GM18907 (cell line): ENCODE measurements around the gene MLH1.

Experiments used
- ATAC-seq: cut with Tn5 transposase; IDR thresholded peaks from one replicate; pipeline ENCODE4 v1.9.1; 2021; ENCODE audit warnings: mild to moderate bottlenecking, moderate library complexity; ENCODE audit not compliant: unreplicated experiment

Gene MLH1

GRCh38 chr3:37082317-37082716 lies 89.0 kb downstream of the MLH1 start:
- no peak for ATAC-seq

DNA sequence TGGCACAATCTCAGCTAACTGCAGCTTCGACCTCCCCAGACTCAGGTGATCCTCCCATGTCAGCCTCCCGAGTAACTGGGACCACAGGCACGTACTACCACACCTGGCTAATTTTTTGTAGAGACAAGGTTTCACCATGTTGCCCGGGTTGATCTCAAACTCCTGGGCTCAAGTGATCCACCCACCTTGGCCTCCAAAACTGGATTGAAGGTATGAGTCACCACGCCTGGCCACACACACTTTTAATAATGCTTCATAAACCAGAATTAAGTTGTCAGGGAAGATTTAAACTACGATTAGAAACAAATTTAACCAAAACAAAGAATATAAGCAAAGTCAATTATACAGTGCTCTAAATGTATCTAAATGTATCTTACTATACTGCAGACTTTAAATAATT lies 93.6 kb downstream of the MLH1 start:
- ATAC-seq = no peak

GRCh38 chr3:37087870-37088269 lies 94.6 kb downstream of the MLH1 start:
- no peak for ATAC-seq

- ATAC-seq = no peak
Measured at GRCh38 chr3:37092484-37092883, 99.2 kb downstream of the MLH1 start.

GRCh38 chr3:37093481-37093880 lies 100.2 kb downstream of the MLH1 start:
- ATAC-seq = no peak

DNA sequence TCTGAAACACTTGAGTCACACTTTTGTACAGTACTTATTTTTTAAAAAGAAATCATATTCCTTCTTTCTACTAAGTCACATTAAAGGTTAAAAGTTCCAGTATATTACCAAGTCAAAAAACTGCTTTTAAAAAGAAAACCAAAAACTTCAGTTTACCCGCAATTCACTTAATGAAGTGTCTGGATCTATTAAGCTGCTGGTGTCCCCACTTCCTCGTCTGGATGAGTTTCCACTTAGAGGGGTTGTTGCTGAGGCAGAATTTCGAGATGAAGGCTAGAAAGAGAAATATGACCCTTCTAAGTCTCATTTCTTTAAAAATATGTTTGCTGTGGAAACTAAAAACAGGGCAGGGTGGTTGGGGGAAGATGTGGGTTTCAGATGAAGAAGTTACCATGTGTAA lies 101.3 kb downstream of the MLH1 start:
- no peak for ATAC-seq

DNA sequence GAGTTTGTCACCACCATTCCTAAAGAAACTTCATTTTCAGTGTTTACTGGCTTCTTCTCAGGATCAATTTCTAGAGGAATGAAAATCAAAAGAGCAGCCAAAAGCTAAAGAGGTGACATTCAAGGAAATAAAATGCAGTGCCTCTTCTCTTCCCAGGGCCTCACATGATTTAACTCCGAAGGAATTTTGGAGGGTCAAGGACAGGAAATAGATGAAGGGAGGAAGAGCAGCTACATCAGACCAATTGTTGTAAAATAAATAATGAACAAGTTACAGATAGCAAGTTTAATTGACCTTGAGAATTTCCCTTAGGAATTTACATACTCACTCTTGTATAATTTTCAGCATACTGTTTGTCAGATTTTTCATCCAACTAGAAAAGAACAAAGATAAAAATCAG lies 103.0 kb downstream of the MLH1 start:
- ATAC-seq = no peak

DNA sequence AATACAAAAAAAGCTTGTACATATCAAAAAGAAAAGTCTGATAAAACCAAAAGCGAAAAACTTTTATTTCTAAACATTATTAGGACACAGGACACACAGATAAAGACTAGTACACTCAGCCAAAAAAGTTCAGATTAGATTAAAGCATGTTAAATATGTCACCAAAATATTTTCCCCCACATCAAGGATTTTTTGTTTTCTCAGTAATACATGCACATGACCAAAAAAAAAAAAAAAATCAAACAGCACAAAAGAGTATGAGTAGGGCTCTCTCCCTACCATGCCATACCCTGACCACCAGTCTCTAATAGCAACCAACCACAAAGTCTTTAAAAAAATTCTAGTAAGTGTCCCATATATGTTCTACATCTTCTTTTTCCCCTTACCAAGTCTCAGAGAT lies 103.7 kb downstream of the MLH1 start:
- ATAC-seq = peak; percentile 29

DNA sequence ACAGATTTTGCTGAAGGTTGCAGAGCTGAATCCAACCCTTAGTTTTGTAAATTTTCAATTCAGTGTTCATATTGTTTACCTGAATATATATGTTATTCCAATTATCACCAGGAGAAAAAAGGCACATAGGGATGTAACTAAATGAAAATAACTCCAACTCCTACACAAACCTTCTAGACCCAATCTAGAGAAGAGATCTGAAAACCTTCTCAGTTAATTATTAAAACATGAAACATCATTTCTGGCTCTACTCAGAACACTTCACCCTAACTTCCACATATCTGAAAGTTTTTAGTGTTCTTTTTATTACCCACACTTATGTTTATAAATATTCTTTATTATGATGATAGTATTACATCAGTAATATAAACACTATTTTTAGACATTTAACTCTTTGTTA lies 104.5 kb downstream of the MLH1 start:
- ATAC-seq = peak; percentile 61

GRCh38 chr3:37098884-37099283 lies 105.6 kb downstream of the MLH1 start:
- no peak for ATAC-seq

GRCh38 chr3:37099469-37099868 lies 106.2 kb downstream of the MLH1 start:
- ATAC-seq = no peak

GRCh38 chr3:37100411-37100810 lies 107.1 kb downstream of the MLH1 start:
- ATAC-seq = no peak
